H4 (cell line): ENCODE results near the gene TMEM38B. TPM values are rescaled to one million over a fixed set of nuclear protein-coding genes. Genes with fewer than 3 reads are reported as not detected.
"Not testable (repeated sequence)": the region's sequence is repeated elsewhere in the genome, so short reads cannot be mapped to it uniquely, and the experiment has no call there.

Source experiments
- DNase-seq: peaks from one replicate; pipeline ENCODE4 v3.0.0-alpha.2; 2015; ENCODE audit warnings: low spot score
- total RNA-seq: library from RNA; depleted of rRNA; stranded (reverse); fragments of >200 nt; shearing (Covaris generic); gene quantifications from 2 replicates; pipeline ENCODE4 v1.2.3, GENCODE V29; 2014

The TMEM38B gene
- total RNA-seq, 1 experiment from 2014 or later: 34.0 TPM

DNA sequence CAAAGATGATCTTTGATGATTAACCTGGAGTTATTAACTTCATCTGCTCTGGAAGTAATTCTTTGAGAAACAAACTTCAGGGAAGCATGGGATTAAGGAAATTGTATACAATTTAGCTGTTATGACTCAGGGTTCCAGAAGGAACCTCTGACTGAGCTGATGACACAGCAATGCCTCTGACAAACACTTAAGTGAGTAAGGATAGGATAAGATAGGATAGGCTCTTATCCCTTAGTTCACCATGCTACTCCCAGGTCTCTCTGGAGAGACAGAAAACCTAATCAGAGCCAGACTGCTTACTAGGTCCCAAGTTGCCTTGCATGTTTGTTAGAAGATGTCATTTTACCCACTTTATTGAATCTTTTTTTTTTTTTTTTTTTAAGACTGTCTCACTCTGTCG is 12.6 kb upstream of the TMEM38B start:
- peak; percentile 42 for DNase-seq

DNA sequence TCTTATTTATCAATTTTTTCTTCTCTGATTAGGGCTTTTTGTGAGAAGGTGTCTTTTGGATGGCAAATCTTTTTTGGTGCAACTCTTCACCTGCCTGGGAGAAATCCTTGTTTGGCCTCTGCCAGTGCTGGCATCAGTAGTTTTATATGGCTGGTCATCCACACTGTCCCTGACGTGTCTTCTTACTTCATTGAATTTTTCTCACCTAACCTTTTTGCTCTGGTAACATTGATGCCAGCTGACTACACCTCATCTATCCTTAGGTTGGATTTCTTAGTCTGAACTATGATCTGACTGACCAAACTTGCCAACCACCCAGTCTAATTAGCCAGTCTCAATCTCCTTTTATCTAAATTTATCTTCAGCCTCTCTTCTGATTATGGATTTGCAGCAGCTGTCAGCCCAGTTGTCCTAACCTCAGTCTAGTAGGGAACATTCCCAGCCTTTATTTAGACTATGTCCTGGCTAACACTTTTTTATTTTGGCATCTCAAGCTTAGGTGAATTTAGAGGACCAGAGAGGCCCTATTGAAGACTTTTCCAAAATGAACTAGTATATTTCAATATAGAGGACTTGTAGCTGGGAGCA is 10.6 kb upstream of the TMEM38B start:
- DNase-seq: no peak

DNA sequence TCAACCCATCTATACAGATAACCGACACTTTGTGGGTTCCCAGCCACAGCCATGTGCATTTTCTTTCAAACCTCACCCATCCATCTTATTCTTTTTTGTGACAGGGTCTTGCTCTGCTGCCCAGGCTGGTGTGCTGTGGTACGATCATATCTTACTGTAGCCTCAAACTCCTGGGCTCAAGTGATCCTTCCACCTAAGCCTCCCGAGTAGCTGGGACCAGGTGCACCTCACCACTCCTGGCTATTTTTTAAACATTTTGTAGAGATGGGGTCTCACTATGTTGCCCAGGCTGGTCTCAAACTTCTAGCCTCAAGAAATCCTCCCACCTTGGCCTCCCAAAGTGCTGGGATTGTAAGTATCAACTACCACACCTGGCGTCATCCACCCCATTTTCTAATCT is 7.4 kb upstream of the TMEM38B start:
- no peak for DNase-seq

DNA sequence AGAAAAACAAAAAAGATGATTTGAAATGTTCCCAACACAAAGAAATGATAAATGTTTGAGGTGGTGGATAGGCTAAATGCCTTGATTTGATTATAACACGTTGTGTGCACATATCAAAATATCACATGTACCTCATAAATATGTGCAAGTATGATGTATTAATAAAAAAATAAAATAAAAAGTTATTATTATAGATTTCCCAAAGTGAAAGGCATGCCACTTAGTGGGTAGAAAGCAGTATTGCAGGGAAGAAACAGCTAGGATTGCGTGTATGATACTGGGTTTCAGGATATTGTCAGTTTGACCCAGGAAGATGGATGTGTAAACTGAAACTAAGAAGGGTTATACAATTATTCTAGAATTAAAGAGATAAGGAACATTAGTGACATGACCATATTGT is 3.6 kb upstream of the TMEM38B start:
- no peak for DNase-seq

DNA sequence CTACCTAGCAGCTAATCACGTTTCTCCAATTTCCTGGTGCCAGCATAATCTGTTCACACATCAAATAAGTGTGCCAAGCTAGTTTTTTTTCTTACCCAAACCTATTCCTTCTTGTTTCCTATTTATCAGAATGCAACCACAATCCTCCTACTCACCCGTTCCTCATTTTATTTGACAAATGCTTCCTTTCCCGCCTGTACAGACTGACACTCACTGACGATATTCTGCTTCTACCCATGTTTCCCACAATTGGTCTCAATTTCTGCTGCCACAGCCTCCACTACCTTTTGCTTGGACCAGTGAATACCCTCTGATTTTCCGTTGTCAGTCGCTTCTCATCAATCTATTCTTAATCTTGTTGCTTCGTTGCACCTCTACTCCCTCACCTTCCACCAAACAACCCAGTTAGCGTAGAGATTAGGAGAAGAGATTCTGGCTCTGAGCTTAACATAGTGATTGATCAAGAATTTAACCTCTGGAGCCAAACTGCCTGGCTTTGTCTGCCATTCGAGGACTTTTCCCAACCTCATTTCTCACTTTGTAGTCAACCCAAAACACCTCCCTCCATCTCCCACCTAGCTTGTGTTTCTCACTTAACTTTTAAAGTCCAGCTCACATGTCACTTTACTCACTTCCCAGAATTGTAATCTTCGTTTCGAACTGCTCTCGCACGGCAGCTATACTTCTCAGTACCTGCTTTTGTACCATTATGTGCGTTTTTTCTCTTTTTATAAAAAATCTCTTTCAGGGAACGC is 729 bp upstream of the TMEM38B start:
- DNase-seq: no peak

DNA sequence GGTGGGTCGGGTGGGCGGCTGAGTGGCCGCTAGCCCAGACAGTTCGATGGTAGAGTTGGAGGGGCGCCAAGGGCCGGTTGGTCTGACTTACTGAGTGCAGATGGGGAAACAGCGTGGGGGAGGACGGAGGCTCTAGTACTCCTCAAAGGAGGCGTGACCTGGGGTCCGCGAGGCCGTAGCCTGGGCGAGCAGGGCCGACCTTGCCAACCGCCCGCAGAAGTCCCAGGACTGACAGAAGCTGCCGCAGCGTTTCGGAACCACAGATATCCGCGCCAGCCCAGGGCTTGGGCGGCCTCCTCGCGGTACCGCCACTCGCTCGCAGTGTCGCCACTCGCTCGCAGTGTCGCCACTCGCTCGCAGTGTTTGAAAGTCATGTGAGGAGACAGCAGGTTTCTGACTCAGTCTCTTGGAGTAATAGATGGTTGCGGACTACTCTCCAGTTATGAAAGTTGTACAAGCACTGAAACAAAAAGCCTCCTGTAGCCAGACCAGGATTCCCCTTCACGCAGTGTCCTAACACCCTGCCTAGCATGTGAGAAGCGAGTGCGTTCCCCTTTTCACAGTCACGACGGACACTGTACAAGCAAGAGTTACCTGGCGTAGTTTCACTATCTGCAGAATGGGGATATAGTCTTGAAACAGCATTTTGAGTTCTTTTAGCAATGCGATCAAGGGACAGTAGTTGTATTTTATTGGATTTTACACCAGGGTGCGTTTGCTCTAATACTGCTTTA is 674 bp downstream of the TMEM38B start:
- DNase-seq: peak; percentile 51

DNA sequence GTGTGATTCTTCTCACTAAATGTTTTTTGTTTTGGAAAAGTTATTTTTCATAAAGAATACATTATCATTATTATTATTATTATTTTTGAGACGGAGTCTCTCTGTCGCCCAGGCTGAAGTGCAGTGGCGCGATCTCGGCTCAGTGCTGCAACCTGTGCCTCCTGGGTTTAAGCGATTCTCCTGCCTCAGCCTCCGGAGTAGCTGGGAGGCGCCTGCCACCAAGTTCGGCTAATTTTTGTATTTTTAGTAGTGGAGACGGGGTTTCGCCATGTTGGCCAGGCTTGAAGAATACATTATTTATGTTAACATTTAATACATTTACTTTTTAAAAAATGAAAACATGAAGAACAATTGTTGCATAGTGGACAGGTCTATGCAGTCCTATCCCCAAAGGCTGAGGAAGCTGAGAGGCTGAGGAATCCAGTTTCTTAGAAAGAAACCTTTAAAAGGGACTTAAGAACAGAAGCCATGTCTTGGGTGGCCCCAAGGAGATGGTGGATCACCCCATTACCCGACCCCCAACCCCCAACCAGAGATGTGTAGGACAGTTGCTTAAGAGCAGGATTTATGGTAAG is 2.0 kb downstream of the TMEM38B start:
- no peak for DNase-seq

DNA sequence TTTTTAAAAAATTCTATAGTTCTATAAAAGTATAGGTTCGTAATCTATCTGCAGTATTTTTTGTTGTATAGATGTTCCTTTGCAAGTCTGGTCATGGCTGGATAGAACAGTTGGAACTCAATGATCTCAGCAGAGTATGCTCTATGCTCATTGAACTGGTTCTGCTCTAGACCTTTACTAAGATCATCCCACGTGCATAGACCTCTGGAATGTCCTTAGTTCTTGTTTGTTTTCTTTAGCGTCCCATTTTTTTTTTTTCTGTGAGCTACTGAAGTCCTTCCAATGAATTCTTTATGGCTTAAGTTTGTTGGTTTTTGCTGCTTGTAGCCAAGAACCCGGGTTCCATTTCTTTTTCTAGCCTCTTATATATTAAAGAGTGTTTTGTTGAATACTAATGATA is 3.5 kb downstream of the TMEM38B start:
- peak; percentile 54 for DNase-seq

DNA sequence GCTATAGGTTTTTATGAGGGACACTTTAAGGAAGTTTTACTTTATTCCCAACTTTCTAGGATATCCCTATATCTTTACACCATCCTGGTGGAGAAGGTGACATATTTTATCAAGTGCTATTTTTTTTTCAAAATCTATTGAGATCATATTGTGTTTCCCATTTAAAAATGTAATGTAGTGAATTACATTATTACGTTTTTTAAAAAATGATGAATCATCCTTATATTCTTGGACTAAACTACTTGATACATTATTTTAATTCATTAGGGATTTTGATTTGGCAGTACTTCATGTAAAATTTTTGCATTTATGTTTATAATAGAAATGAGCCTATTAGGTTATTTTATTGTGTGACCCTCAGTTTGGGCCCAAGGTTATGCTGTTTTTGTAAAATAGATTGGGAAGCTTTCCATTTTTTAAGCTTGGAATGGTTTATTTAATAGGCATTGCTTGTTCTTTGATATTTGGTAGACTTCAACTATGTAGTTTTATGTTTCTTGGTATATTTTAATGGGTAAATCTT is 4.1 kb downstream of the TMEM38B start:
- no peak for DNase-seq

DNA sequence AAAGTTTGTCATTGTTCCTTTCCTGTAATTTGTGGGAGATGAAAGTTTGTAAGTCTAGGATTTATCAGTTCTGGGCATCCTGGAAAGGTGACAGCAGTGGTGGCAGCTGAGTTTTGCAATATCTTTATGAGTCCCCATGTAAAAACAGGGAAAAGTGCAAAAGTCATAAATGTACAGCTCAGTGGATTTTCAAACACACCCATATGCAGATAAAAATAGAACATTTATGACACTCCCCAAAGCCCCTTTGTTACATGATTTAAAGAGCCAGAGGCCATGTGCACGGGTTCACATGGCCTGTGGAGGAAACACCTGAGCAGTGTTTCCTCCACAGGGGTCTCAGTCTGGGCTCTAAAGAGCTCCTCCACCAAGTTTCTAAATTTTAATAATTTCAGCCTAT is 6.3 kb downstream of the TMEM38B start:
- no peak for DNase-seq

DNA sequence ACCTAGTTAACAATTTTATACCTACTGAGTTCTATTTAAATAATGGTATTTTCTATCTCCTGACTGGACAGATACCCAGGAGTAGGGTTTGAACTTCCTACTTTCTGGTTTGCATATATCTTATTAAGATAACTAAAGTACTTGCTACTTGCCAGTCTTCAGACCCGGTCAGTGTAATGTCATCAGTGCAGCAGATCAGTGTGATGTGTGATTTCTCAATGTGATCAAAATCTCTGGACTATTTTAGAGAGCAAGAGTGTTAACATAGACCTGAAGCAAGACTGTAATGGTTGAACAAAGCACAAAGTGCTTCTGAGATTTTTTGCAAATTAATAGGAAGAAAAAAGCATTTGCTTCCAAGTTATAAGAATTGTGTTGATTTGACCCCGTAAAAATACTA is 6.8 kb downstream of the TMEM38B start:
- DNase-seq: no peak

DNA sequence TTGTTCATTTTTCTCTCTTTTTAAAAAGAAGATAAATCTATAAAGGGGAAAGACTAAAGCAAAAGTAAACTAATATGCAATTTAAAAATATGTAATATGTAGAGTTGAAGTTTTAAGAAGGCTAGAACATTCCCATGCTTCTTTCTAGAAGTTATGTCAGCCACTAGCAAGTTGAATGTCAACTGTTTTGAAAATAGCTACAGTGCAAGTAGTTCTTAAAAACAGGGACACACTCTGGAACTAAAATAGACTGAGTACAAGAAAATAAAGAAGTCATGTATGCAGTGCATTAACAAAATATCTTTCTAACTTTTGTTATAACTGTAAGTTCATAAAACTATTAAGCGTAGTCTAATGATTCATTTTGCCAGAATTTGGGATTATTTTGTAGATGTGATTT is 7.9 kb downstream of the TMEM38B start:
- no peak for DNase-seq

DNA sequence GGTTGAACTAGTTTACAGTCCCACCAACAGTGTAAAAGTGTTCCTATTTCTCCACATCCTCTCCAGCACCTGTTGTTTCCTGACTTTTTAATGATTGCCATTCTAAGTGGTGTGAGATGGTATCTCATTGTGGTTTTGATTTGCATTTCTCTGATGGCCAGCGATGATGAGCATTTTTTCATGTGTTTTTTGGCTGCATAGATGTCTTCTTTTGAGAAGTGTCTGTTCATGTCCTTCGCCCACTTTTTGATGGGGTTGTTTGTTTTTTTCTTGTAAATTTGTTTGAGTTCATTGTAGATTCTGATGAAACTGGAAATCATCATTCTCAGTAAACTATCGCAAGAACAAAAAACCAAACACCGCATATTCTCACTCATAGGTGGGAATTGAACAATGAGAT is 9.3 kb downstream of the TMEM38B start:
- DNase-seq: not testable (repeated sequence)

DNA sequence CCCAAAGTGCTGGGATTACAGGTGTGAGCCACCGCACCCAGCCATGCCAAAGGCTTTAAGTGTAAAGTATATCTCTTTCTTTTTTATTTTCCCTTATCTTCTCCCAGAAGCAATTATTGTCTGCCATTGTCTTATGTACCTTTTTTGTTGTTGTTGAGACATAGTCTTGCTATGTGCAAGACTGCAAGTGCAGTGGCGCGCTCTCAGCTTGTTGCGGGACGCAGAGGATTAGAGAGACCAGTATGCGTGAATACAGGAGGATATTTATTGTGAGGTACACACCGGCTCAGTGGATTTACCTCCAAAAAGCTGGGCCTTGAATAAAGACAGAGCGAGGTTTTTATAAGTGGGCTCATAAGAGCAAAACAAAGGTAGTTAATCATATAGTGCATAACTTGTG is 11.8 kb downstream of the TMEM38B start:
- no peak for DNase-seq

DNA sequence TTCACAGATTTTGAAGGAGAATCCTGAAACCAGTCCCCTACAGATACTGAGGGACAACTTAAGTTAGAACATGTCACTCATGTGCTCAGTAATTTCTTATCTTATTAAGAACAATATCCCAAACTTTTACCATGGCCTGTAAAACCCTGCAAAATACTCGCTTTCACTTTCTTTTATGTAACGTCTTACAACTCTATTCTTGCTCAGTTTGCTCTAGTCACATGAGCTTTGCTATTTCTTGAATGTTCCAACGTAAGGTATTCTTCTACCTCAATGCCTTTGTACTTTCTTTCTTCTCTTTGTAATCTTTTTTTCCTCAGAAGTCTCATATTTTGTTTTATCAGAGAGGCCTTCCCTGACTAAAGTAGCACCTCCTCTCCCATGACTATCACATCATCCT is 14.1 kb downstream of the TMEM38B start:
- no peak for DNase-seq

DNA sequence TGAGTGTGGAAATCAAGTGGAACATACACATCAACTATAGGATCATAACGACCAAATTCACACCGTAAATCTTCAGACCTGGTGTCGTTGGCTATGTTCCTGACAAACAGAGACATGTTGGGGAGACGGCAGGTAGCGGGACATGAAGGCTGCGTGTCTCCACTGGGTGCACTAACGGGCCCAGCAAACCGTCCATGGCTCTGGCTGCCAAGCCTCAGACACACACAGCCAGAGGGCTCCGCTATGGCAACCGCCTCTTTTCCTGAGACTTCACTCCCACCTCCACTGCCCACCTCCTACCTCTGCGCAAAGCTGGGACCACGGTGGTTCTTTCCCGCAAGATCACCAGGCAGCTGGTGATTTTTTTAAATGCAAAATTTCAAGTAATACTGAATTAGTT is 16.3 kb downstream of the TMEM38B start:
- DNase-seq: no peak

DNA sequence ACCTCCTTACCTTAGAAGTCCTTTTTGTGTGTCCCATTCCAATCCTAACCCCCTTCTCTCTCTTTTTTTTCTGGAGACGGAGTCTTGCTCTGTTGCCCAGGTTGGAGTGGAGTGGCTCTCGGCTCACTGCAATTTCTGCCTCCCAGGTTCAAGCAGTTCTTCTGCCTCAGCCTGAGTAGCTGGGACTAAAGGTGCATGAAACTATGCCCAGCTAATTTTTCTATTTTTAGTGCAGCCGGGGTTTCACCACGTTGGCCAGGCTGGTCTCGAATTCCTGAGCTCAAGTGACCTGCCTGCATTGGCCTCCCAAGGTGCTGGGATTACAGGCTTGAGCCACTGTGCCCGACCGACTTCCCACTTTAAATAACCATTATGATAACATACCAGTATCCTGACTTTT is 17.5 kb downstream of the TMEM38B start:
- DNase-seq: no peak

DNA sequence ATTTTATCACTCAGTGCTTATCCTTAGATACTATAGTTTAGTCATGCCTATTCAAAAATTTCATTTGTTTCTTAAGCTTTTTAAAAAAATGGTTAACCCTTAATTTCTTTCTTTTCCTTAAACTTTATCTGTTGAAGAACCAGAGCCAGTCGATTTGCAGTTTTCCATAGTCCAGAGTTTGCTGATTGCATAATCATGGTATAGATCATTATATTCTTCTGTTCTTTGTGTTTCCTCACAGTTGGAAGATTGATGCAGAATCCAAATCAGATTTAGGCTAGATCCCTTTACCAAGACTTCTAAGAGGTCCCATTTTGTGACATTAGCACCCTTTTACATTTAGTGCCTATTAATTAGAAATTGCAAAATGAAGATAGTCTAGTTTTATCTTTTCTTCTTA is 18.0 kb downstream of the TMEM38B start:
- no peak for DNase-seq

DNA sequence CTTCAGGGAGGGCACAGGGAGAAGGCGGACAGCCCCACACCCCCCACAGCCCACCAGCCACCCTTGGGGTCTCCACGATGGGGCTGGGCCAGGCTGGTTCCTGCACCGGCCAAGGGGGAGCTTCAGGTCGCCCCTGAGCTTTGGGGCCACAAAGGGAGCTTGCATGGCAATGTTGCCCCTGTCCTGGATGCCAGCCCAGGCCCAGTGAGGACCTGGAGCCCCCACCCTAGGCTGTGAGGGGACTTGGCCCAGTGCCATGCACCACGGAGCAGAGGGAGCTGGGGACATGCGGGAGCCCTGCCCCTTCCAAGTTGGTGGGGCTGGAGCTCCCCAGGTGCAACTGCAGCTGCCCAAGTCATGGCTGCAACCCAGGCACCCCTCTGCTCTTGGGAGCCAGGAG is 18.4 kb downstream of the TMEM38B start:
- DNase-seq: no peak

DNA sequence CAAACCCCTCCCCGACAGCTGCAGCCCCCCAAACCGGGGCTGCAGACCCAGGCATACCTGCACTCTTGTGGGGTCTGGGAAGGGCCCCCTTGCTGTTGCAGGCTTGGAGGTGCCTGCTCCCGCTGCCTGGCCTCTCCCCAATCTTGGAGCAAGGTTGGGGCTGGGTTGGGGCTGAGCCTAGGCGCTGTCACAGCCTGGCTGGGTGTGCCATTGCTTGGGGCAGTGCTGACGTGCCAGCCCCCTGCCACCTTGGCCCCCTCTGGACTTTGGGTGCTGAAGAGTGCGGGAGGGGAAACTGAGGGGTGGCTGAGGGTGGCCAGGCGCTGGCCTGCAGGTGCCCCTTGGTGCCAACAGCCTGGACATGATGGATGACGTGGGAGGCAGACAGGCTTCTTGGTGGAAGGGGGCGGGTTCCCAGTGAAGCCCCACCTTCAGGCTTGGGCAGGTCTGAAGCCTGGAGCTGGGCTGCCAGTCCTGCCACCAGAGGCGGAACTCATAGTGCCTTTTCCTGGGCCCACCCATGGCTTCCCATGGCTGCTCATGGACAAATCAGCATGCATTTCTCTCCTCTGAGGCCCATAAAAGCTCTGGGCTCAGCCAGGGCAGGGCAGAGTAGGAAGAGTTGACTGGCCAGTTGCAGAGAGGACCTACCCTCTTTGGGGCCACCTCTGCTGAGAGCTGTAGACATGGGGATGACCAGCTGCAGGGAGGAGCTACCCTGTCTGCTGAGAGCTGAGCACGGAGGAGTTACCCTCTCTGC is 19.1 kb downstream of the TMEM38B start:
- DNase-seq: no peak

DNA sequence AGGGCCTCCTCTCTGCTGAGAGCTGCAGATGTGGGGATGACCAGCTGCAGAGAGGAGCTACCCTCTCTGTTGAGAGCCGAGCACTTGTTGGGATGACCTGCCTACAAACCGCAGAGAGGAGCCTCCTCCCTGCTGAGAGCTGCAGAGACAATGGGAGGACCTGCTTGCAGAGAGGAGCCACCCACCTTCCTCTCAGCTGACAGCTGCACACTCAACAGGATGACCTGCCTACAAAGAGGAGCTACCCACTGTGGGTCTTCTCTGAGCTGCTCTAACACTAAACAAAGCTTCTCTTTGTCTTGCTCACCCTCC is 19.6 kb downstream of the TMEM38B start:
- DNase-seq: no peak

DNA sequence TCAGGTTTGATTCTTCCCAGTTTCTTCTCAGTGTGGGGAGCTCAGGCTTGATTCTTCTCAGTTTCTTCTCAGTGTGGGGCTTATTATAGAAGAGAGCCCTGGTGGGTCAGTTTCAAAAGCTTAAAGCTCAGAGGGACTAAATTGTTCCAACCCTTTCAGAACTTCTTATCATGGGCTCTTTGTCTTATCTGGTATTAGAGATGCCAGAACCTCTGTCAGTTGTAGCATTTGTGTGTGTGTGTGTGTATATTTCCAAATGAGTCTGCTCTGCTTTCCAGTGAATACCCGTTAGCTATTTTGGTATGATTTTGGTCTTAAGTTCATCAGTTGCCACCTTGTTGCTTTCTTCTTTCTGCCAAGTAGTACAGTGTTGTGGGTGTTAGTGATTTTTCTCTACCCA is 21.8 kb downstream of the TMEM38B start:
- DNase-seq: no peak
